Lower leg skin (tissue), 3 donors: ENCODE results near the gene EXO5.

Source experiments
- POLR2A ChIP-seq, 2 donors: fragments of 450-650 bp; IDR thresholded peaks; one replicate each; pipeline ENCODE4 v1.6.1; 2016 to 2017; ENCODE audit warnings: antibody characterized with exemption in 2 of 2, mild to moderate bottlenecking in 1 of 2, moderate library complexity in 1 of 2
- TF ChIP-seq, protein P1 (sequence below), 3 donors: fragments of 450-650 bp; IDR thresholded peaks; one replicate each; pipeline ENCODE4 v1.5.1; 2016; ENCODE audit warnings: antibody characterized with exemption in 3 of 3, mild to moderate bottlenecking in 3 of 3, moderate library complexity in 2 of 3

- TF ChIP-seq, protein P1, sequence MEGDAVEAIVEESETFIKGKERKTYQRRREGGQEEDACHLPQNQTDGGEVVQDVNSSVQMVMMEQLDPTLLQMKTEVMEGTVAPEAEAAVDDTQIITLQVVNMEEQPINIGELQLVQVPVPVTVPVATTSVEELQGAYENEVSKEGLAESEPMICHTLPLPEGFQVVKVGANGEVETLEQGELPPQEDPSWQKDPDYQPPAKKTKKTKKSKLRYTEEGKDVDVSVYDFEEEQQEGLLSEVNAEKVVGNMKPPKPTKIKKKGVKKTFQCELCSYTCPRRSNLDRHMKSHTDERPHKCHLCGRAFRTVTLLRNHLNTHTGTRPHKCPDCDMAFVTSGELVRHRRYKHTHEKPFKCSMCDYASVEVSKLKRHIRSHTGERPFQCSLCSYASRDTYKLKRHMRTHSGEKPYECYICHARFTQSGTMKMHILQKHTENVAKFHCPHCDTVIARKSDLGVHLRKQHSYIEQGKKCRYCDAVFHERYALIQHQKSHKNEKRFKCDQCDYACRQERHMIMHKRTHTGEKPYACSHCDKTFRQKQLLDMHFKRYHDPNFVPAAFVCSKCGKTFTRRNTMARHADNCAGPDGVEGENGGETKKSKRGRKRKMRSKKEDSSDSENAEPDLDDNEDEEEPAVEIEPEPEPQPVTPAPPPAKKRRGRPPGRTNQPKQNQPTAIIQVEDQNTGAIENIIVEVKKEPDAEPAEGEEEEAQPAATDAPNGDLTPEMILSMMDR (IDR thresholded peaks at IDR 0.05): no peak
- TF ChIP-seq POLR2A (IDR thresholded peaks at IDR 0.05): no peak
Observed at GRCh38 chr1:40534589-40534988, 26.0 kb downstream of the EXO5 start.
